Nucleus accumbens (tissue), 56 donors: ENCODE data around the gene NR6A1.

Experiments
- DNase-seq, 56 donors: peaks; one replicate each; lab custom pipeline; 2025; lab: John Stamatoyannopoulos, UW

NR6A1 gene

DNA sequence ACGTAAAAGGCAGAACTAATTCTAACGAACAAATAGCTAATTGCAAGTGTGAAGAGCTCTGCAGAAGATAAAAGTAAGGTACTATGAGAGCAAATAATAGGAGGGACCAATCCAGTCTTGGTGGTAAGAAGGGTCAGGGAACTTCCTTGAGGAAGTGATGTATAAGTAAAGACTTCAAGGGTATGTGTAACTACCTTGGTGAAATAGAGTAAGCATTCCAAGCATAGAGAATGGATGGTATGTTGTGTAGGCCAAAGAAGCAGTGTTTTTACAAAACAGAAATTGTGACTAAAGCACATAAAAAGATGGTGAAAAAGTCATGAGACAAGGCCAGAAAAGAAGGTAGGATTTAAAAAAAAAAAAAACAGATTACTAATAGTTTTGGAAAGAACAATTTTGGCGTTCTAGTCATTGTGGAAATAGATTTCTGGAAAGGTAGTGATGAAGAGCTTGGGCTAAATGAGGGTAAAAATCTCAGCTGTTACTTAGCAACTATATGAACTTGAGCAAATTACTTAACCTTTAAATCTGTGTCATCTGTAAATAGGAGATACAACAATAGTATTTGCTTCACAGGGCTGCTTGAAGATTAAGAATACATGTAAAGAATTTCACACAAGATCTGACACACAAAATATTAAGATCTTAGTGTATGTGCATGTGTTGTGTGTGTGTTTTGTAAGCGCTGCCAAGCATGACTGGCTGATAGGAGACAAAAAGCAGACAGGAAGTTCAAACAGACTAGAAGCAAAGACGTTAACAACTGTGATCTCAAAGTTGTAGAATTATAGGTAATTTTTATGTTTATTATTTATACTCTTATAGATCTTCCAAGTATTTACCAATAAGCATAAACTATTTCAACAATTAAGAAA, 73.5 kb downstream of the NR6A1 start:
- DNase-seq = no peak

DNA sequence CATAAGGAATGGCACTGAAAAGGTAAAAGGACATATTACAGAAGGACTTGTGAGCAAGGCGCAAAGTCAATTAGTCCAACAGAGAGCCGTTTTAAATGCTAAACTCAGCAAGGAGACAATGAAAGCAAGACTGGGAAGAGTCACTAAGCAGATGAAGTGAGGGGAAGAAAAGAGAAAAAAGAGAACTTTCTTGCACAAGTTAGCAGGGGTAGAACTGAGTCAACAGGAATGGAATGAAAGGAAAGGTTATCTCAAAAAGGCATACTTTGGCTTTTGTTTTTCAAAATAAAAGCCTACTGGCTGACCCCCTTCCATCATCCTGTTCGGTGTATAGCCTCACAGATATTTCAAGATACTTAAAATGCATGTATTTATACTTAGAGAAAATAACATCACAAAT, 75.0 kb downstream of the NR6A1 start:
- DNase-seq = no peak

DNA sequence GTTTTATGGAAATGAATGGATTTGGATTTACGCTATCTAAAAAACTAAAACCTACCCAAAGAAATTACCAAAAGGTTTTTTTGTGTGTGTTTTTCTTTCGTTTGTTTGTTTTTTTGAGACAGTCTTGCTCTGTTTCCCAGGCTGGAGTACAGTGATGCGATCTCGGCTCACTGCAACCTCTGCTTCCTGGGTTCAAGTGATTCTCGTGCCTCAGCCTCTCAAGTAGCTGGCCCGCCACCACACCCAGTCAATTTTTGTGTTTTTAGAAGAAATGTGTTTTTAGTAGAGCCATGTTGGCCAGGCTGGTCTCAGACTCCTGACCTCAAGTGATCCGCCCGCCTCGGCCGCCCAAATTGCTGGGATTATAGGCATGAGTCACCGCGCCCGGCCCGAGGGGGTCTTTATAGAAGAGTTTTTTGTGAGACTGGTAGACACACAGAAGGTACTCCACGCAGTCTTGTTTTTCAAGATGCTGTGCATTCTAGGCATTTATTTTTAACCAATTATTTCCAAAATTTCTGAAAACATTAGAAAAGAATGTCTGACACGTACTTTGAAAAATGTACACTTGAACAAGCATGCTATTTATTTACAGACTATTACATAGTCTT, 75.7 kb downstream of the NR6A1 start:
- no peak for DNase-seq

DNA sequence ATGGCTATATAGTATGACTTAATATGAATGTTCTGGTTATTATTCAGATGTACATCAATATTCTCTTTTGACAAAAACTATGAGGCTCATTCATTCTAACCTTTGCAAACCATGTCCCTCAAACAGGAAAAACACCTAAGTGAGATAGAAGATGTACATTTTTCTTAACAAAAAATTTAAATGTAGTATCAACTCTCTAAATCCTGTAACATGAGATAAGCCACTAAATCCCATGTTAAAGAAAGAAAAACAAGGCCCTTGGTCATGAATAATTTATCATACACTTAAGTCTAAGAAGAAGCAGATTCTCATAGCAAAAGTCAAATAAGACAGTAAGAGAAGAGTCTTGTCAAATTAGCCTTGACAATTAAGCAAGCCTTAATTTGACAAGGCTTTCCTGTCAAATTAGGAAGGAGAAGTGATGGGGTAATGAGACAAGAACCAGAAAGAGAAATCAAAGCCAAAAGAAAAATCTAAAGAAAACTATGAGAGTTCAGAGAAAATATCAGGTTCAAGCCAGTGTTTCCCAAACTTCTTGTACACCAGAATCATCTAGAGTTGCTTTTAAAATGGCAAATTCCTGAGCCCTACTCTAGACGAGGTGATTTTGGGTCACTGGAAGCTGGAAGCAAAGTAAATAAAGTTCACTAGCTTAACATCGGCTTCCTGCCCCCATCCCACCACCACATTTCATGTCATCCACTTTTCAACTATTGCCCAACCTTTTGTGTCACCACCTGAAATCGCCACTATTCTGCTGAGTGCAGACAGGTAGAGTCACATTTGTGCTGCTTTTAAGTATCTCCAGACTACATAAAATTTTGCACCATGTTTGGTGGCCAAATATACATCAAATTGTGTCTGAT, 76.5 kb downstream of the NR6A1 start:
- DNase-seq = no peak

DNA sequence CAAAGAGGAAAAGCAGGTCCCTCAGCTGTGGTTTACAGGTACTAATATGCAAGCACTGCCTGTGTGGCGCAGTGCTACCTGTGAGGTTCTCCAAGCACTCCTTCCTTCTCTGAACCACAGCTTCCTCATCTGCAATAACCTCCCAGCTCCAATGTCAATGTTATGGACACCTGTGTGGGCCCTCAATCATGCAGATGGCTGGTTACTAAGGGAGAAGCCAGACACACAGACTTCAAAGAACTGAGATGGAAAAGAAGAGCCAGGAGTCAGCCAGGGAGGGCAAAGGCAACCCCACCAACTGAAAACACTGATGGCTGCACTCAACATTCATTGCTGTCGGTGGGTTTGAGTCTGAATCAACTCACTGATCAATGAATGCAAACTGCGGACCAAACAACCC, 77.7 kb downstream of the NR6A1 start:
- DNase-seq = no peak

DNA sequence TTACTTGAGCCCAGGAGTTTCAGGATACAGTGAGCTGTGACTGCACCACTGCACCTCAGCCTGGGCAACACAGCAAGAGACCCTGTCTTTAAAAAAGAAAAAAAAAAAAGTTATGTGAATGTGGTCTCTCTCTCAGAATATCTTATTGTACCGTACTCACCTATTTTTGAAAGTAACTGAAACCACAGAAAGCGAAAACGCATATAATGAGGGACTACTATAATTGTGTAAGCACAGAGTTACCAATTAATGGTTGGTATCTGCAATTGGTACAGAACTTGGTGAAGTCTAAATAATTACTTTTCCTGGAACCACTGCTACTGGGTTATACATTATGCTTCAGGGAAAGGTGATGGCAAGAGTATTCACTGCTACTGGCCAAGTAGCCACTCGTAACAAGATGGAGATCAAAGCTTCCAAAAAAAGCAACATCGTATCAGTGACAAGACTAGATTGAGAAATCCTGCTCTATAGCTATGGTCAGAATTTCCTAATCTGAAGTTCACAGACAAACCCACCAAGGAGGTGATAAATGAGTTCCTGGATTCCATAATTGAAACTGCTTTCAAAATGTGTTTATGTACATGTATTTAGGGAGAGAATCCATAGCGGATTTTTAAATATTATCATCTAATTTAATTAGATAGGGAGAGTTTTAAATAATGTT, 82.7 kb downstream of the NR6A1 start:
- DNase-seq = no peak

DNA sequence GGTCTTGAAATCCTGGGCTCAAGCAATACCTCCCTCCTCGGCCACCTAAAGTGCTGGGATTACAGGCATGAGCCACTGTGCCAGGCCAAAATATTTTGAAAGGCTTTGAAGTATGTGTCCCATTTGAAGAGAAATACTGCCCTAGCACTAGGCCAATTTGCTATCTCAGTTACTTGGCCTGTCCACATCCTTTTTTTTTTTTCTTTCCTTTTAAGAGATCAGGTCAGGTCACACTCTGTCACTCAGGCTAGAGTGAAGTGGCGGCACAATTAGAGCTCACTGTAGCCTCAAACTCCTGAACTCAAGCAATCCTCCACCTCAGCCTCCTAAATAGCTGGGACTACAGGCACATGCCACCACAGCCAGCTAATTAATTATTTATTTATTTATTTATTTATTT, 84.2 kb downstream of the NR6A1 start:
- DNase-seq = no peak

DNA sequence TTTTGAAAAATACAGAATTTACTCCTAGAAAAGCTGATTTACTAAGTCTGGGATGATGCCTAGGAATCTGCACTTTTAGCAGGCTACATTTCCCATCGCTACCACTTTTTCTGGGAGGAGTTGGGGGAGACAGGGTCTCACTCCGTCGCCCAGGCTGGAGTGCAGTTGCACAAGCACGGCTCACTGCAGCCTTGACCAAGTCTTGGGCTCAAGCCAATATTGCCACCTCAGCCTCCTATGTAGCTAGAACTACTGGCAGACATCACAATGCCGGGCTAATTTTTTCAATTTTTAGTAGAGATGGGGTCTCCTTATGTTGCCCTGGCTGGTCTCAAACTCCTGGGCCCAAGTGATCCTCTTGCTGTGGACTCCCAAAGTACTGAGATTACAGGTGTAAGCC, 85.9 kb downstream of the NR6A1 start:
- DNase-seq = no peak

DNA sequence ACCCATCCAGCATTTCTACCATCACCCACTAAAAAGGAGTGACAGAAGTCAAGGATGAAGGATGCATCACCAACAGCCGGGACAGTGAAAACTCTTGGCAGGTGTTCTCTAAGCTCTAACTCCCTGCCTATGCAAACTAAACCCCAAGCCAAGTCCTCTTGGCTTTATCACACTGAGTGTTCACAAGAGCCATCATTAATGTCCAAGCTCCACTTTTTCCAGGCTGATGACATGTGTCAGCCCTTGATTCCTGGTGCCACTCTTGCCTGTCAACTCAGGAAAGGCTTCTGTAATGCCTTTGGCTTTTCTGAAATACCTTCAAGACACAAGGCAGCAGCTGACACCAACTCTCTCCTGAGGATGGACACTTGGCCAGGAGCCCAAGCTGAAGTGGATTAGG, 86.9 kb downstream of the NR6A1 start:
- no peak for DNase-seq

DNA sequence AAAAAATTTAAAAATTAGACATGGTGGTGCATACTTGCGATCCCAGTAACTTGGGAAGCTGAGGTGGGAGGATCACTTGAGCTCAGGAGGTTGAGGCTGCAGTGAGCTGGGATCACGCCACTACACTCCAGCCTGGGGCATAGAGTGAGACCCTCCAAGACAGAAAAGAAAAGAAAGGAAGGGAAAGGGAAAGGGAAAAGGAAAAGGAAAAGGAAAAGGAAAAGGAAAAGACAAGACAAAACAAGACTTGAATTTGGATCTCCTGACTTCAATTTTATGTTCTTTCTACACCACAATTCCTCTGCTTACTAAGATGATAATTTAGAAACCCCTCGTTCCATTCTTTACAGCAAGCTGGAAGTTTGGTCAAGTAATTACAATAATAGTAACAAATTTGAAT, 88.1 kb downstream of the NR6A1 start:
- no peak for DNase-seq

DNA sequence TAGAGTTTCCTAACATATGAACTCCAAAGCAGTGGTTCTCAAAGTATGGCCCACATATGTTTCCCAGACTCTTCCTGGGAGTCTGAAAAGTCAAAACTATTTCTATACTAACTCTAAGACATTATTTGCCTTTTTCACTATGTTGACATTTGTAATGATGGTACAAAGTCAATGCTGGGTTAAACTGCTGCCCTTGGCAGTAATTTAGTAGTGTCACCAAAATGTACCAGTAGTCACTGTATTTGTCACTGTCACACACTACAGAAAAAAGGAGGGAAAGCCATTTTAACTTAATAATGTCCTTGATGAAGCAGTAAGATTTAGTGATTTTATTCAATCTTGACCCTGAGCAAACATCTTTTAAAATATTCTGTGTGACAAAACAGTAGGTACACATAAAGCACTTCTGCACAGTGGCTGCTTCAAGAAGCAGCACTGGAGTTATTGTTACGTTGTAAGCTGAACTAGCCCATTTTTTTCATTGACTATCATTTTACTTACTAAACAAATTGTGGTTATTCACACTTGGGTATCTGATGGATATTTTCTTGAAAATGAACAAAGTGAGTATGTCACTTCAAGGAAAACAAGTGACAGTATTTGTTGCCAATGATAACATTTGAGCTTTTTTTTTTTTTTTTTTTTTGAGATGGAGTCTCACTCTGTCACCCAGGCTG, 90.3 kb downstream of the NR6A1 start:
- no peak for DNase-seq

DNA sequence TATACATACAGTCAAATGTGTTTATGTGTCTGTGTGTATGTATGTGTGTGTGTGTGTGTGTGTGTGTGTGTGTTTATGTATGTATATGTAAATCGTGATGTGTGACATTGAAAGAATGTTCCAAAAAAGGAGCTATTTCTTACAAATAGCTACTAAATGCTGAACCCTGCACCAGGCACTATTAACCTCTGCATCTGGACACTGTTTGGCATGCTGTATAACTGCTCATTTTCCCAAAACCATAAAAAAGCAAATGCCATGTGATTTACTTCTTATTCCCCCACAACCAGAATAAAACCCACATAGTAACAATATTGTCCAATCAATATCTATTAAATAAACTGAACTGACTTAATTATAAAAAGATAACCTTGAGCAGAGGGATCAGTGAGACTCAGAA, 91.1 kb downstream of the NR6A1 start:
- no peak for DNase-seq

DNA sequence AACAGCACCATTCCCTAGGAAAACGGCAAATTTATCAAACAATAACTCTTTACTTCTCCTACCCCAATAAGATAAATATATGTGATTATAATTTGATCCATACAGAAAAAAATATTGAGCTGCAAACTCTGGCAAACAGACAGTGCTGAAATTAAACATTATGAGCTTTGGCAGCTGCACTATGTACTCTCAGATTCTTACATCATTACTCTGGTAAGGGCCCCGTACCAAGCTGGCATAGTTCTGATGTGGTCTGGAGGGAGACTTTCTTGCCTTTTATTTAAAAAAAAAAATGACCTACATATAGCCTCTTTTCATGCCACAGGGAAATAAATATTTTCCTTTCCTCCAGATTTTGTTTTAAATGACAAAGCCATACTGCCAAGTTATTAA, 95.0 kb downstream of the NR6A1 start:
- DNase-seq = peak in 1 of 56 donors; percentile 7

DNA sequence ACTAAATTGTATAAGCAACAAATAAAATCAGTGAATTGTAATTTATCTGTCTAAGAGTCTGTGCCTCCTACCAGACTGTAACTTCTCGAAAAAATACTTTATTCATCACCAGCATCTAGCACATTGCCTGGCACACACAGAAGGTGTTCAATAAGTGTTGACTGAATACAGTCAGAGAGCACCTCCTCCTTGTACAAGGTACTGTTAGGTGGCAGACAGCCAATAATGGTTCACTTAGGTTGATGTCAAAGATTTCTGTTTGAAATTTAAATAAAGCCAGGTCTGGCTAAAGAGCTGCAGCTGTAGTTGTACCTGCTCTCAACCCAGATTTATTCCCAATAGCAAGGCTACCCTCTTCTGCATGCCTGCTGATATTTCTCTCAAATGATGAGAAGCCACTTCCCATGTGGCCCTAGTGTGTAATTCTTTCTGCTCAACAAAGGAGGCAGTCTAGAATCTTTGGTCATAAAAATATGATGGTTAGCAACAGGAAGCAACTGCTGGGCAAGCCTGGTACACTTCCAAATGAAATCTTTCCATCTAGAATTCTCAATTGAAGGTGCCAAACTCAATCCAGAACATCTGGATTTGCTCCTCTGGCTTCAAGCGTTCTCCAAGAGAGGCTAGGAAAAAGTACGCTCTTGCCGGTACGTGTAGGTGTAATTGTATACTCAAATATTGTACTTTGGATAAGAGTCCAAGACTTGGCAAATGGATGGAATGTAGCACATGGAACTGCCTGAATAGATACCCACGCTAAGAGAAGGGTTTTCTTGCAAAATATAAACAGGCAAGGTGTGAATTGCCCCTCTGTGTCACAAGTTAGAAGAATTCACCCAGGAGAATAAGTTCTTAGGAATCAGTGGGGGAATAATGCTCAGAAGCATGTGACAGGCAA, 95.6 kb downstream of the NR6A1 start:
- no peak for DNase-seq

DNA sequence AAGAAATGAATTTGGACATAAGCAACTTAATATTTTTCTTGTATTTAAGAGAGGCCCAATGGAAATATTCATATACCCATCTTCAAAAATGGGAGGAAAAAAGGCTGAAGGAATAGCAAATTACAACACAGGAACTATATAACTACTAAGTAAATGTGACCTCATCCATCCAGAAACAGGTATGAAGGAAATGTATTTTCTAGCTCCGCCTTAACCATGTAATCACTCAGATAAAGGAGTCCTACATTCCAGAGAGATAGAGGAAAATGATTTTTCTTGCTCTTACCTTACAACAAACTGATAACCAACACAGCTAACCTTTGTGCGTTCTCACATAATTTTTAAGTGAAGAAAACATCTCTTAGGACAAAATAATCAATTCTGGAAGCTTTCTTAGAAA, 96.5 kb downstream of the NR6A1 start:
- no peak for DNase-seq

DNA sequence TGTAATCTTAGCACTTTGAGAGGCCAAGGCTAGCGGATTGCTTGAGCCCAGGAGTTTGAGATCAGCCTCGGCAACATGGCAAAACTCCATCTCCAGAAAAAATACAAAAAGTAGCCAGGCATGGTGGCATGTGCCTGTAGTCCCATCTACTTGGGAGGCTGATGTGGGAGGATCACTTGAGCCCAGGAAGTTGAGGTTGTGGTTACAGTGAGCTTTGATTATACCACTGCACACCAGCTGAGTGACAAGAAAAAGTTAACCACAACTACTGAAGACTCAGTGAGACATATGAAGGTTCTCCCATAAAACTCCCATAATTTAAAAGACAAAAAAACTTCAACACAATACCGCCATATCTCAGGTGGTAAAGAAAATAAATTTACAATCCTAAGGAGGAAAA, 98.0 kb downstream of the NR6A1 start:
- no peak for DNase-seq

DNA sequence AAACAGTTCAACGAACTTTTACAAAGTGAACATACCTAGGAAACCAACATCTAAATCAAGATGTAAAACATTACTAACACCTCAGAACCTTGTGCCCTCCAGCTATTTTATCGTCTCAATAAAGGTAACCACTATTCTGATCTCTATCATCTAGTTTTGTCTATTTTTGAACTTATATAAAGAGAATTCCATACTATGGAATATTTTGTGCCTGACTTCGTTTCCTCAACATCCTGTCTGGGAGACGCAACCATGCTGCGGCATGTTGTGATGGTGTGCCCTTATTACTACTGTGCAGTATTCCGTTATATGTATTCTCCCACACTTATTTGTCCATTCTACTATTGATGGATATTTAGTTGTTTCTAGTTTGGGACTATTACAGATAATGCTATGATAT, 99.2 kb downstream of the NR6A1 start:
- DNase-seq = no peak

DNA sequence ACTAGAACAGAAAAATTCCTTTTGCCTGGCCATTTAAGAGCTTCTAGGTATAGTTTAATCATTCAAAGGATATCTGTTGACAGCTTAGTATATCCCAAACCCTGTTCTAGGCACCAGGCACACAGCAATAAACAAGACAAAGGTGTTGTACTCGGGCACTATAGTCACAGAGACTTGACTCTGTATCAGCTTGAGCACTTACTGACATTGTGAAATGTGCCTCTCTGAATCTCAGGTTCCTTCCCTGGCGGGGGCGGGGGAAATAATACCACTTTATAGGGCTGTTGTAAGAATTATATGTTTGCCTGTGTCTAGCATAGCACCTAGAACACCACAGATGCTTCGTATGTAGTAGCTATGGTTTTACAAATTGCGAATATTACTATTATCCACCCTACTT, 104.5 kb downstream of the NR6A1 start:
- DNase-seq = no peak

DNA sequence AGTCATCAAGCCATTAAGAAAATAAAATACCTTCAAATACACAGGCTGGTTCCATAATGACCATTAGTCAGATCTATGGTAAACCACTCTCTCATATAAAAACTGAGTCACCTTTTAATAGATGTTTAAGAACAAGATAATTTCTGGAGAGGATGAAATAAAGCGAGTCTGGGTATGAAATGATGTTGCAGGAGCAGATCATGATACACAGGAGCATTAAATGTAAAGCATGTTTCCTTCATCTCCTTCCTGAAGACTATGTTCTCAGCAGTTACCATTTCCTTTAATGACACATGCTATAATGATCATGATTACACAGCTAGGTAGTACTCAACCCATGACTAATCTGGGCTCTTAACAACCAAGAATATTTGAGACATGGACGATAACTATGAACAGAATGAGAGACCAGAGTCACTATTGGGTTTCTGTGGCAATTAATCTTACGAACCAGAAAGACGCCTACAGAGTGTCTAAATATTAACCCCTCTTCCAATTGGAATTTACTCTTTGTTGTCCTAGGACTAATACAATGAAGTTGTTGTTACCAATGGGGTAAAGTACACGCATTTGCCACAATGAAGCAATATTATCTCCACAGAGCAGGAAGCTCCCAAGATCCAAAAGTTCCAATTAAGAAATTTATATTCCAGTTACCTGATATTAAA, 105.6 kb downstream of the NR6A1 start:
- DNase-seq = no peak
